Naive thymus-derived CD8-positive, alpha-beta T cell (primary cell): Measurements from ENCODE around the gene MRNIP. TPM values are rescaled to one million over a fixed set of nuclear protein-coding genes. Genes with fewer than 3 reads are reported as not detected.

Source experiments
- ATAC-seq, 2 donors: fragments of 150-1000 bp; cut with Tn5 transposase in 1 of 2; sonication (Bioruptor Pico), chemical (Tn5 transposase) in 1 of 2; 1 replicate in 1 of 2; 2 replicates in 1 of 2; pipeline ENCODE4 v1.10.0; 2021; ENCODE audit warnings: mild to moderate bottlenecking in 2 of 2, moderate library complexity in 2 of 2
- POLR2A ChIA-PET: fragments of 350-600 bp; sonication (Branson Sonifier 250); formaldehyde crosslinking; loops from one replicate; lab custom pipeline; 2021; ENCODE audit warnings: antibody characterized with exemption; lab: Charles Lee
- DNase-seq, 10 donors: peaks; one replicate each; pipeline versions ENCODE4 v3.0.0 to v3.0.0-alpha.2; 2020 to 2022
- H3K27ac Mint-ChIP-seq, 10 donors: one replicate each; pipeline ENCODE4 v1.8.0; 2020 to 2022; ENCODE audit warnings: mild to moderate bottlenecking in 10 of 10, mixed read lengths in 10 of 10, moderate library complexity in 4 of 10, inconsistent platforms in 1 of 10
- H3K27me3 Mint-ChIP-seq, 5 donors: one replicate each; pipeline ENCODE4 v1.8.0; 2021 to 2022; ENCODE audit warnings: mixed read lengths in 5 of 5
- H3K36me3 Mint-ChIP-seq, 3 donors: one replicate each; pipeline ENCODE4 v1.8.0; 2020 to 2022; ENCODE audit warnings: mixed read lengths in 3 of 3, mild to moderate bottlenecking in 2 of 3, inconsistent platforms in 1 of 3
- H3K4me1 Mint-ChIP-seq, 4 donors: one replicate each; pipeline ENCODE4 v1.8.0; 2021 to 2022; ENCODE audit warnings: mixed read lengths in 4 of 4
- H3K4me3 Mint-ChIP-seq, 10 donors: one replicate each; pipeline ENCODE4 v1.8.0; 2020 to 2022; ENCODE audit warnings: mild to moderate bottlenecking in 10 of 10, mixed read lengths in 10 of 10, moderate library complexity in 6 of 10, inconsistent platforms in 1 of 10
- H3K9me3 Mint-ChIP-seq, 9 donors: one replicate each; pipeline ENCODE4 v1.8.0; 2020 to 2022; ENCODE audit warnings: mixed read lengths in 9 of 9, mild to moderate bottlenecking in 3 of 9, inconsistent platforms in 1 of 9, moderate library complexity in 1 of 9
- polyA plus RNA-seq, 3 donors: library from polyadenylated mRNA; unstranded; fragments of 300-500 nt; fragmentation: Illumina TruSeq; gene quantifications; one replicate each; pipeline ENCODE4 v1.2.3, GENCODE V29; 2021
- total RNA-seq, 8 experiments: library from RNA in 2 of 8; stranded (reverse) in 2 of 8; gene quantifications; one replicate each; pipeline ENCODE4 v1.2.3 and lab custom pipeline; 2021 to 2026

The MRNIP gene
- total and polyA plus RNA-seq, 5 experiments from 2014 or later, result 13.6 to 122 (median 18.5) TPM

DNA sequence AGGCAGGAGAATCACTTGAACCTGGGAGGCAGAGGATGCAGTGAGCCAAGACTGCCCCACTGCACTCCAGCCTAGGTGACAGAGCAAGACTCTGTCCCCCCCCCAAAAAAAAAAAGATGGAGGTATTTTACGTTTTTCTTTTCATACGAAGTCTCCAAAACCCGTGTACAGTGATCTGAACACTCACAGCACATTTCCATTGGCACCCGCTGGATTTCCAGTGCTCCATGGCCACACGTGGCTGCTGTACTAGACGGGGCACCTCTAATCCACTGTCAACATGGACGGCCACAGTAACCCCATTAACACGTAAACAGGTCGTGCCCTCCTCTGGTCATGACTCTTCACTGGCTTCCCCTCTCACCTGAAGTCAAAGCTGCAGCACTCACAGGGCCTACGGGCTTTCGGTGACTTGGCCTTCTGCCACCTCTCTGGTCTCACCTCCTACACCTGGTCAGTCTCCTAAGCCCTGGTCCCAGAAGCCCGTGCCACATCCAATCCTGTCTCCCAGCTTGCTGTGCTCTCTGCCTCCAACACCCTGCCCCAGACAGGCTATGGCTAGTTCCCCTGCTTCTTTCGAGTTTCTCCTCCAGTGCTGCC, 27.0 kb upstream of the MRNIP start:
- POLR2A ChIA-PET, result interaction anchor here (0.6 kb wide), 1 partner anchor 191 kb away, joined by 3 read pairs; no protein-coding TSS in a partner anchor
- DNase-seq (no peak), ATAC-seq (no peak)
- H3K4me1 Mint-ChIP-seq, result peaks cover 0 to 7% (median 1%) of the 10 kb centered on the region in 4 donors
- no peak overlapping the region for H3K4me3 Mint-ChIP-seq
- peaks cover 30 to 73% (median 40%) of the 10 kb centered on the region in 3 donors for H3K36me3 Mint-ChIP-seq
- peaks cover 0 to 24% (median 7%) of the 10 kb centered on the region in 9 donors for H3K9me3 Mint-ChIP-seq
- H3K27me3 Mint-ChIP-seq, result no peaks in the 10 kb centered on the region
- H3K27ac Mint-ChIP-seq, result no peak overlapping the region

DNA sequence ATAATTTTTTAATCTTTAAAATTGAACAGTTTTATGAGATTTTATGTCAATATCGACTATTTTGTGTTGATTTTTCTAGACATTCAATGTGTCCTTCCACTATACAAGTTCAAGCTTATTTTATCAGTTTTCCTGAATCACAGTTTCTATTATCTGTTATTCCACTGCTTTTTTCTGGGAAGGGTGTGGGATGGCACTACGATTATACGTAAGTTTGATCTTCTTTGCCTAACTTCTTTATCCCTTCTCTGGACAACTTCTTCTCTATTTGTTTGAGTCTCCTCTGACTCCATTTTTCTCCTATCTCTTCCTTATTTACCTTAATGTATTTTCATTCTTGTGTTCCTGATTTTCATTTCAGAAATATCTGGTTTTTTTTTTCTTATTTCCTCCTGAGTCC, 24.5 kb upstream of the MRNIP start:
- H3K36me3 Mint-ChIP-seq, result peaks cover 30 to 56% (median 31%) of the 10 kb centered on the region in 3 donors

DNA sequence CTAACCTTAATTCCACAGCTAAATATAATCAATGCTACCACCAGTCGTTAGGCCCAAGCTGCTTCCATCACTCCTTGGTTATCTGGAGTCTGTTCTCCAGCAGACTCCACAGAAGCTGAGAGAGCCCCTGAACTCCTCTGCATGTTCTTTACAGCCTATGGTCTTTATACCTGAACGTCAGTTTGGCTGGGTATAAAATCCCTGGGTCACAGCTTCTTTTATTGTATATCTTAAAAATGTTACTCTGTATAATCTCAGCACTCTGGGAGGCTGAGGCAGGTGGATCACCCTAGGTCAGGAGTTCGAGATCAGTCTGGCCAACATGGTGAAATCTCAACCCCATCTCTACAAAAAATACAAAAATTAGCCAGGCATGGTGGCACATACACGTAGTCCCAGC, 23.7 kb upstream of the MRNIP start:
- Mint-ChIP-seq H3K4me1 (peaks cover 0 to 9% (median 1%) of the 10 kb centered on the region in 4 donors), H3K4me3 (no peak overlapping the region), H3K36me3 (peaks cover 27 to 54% (median 28%) of the 10 kb centered on the region in 3 donors), H3K27ac (peak overlapping the region in 1 of 10 donors; percentile 15), H3K27me3 (no peaks in the 10 kb centered on the region), H3K9me3 (peaks cover 0 to 24% (median 7%) of the 10 kb centered on the region in 9 donors)
- ATAC-seq, result no peak
- POLR2A ChIA-PET, result no interaction called here
- DNase-seq, result no peak

More for the DNA sequence above, 24.5 kb upstream of the MRNIP start:
- H3K27ac Mint-ChIP-seq, result no peak overlapping the region
- H3K27me3 Mint-ChIP-seq, result no peaks in the 10 kb centered on the region
- DNase-seq (no peak), ATAC-seq (no peak)
- peaks cover 0 to 6% (median 1%) of the 10 kb centered on the region in 4 donors for H3K4me1 Mint-ChIP-seq
- H3K9me3 Mint-ChIP-seq, result peaks cover 0 to 24% (median 7%) of the 10 kb centered on the region in 9 donors
- POLR2A ChIA-PET, result no interaction called here
- H3K4me3 Mint-ChIP-seq, result no peak overlapping the region

DNA sequence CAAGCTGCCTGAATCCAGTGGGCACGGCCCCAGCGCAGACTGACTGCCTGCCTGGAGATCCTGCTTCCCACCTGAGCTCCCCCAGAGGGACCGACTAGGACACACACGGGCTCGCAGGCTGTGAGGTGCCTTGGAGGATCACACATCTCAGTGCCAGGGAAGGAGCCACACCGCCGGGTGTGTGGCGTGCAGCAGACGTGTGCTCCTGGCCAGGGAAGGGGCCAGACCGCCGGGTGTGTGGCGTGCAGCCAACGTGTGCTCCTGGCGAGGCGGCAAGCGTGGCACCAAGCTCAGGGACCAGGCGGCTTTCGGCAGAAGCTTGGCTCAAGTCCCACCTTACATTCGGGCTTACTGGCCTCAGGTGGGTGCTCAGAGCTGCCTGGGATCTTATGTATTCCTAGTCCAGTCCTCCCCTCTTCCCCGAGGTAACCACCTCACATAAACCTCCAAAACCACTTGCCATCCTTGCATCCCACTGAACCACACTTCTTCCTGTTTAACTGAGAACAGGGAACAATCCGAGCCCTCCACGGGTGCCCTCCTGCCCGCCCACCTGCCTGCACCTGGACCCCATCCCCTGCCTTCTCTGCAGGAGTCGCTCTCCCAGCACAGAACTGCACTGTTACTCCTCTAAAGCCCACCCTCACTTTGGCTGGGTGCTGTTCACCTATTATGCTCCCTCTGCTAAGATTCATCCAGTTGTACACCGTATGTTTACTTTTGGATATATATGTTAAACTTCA, 22.4 kb upstream of the MRNIP start:
- peak overlapping the region in 4 of 10 donors; percentile 13 to 67 (median 30) for H3K27ac Mint-ChIP-seq
- peaks cover 21 to 51% (median 28%) of the 10 kb centered on the region in 3 donors for H3K36me3 Mint-ChIP-seq

DNA sequence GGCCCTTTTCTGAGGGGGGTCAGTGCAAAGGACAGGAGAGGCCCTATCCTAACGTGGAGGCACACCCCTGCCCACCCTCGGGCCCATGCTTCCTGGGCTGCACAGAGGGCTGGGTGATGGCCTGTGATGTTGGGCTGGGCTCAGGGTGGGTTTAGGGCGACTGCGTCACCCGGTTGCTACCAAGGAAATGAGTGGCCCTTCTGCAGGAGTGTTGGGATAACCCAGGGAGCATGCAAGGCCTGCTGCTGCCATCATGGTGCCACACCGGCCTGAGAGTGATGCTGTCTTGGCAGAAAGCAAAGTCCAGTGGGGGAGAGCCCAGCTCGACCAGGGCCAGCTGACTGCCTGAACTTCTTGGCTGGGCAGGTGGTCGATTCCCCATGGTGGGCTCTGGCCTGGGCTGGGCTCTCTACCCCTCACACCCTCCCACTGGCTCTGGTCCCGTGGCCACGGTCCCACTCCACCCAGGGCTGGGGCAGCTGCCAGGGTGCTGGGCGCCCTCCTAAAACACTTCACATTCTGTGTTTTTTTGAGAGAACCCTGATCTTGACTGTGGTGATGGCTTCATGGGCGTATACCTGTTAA, 21.5 kb upstream of the MRNIP start:
- peaks cover 18 to 50% (median 28%) of the 10 kb centered on the region in 3 donors for H3K36me3 Mint-ChIP-seq
- H3K4me3 Mint-ChIP-seq, result no peak overlapping the region
- ATAC-seq (no peak), DNase-seq (no peak)
- H3K27ac Mint-ChIP-seq, result no peak overlapping the region
- POLR2A ChIA-PET, result no interaction called here
- H3K27me3 Mint-ChIP-seq, result no peaks in the 10 kb centered on the region
- H3K4me1 Mint-ChIP-seq, result peaks cover 0 to 4% (median 1%) of the 10 kb centered on the region in 4 donors
- peaks cover 0 to 20% (median 7%) of the 10 kb centered on the region in 9 donors for H3K9me3 Mint-ChIP-seq

More for the DNA sequence above, 22.4 kb upstream of the MRNIP start:
- Mint-ChIP-seq H3K27me3 (no peaks in the 10 kb centered on the region), H3K4me1 (peaks cover 0 to 4% (median 1%) of the 10 kb centered on the region in 4 donors), H3K9me3 (peaks cover 0 to 24% (median 7%) of the 10 kb centered on the region in 9 donors), H3K4me3 (no peak overlapping the region)
- ATAC-seq (no peak), DNase-seq (no peak)
- POLR2A ChIA-PET, result no interaction called here

DNA sequence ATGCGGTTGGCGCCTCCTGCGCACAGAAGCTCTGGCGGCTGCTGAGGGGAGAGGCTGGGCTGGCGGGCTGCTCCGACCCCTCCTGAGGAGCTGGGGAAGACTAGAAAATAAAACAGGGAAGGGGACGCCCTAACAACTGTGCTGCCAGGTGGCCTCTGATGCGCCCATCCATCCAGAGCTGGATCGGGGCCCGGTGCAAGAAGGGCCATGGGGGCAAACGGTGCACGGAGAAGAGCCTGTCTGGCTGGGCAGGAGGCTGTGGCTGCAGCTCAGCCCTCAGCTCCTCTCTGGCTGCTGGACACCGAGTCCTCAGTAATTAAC, 21.0 kb upstream of the MRNIP start:
- no peaks in the 10 kb centered on the region for H3K27me3 Mint-ChIP-seq
- no peak overlapping the region for H3K4me3 Mint-ChIP-seq
- peaks cover 0 to 3% (median 1%) of the 10 kb centered on the region in 4 donors for H3K4me1 Mint-ChIP-seq
- peaks cover 14 to 47% (median 24%) of the 10 kb centered on the region in 3 donors for H3K36me3 Mint-ChIP-seq
- no peak overlapping the region for H3K27ac Mint-ChIP-seq
- peaks cover 0 to 19% (median 7%) of the 10 kb centered on the region in 9 donors for H3K9me3 Mint-ChIP-seq
- ATAC-seq, result no peak
- POLR2A ChIA-PET, result no interaction called here
- no peak for DNase-seq

DNA sequence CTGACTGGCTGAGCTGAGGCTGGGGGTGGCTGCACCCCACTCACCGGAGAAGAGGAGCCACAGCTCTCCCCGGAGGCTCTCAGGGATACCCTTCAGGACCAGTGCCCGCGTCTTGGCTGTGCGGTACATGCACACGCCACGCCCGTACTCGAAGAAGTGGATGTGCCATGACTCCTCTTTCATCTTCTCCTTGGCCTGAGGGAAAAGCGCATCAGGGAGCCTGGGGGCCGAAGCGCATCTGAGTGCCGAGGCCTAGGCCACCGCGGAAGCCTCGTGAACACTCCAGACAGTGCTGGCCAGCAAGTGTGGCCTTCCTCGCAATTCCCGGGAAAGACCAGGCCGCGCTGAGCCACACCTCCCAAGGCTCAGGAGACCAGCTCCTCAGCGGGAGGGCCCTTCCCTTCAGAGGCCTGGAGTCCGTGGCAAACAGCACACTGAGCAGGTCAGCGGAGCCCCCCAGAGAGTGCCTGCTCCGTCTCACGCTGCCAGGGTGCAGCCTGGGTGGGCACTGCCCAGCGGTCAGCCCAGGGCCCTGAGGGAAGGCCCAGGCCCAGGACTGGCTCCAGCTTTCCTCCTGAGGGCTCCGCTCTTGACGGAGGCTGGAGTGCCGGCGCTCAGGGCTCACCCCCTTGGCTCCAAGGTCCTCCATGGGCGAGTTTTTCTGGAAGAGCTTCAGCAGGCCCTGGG, 20.5 kb upstream of the MRNIP start:
- no peak for ATAC-seq
- peaks cover 9 to 44% (median 19%) of the 10 kb centered on the region in 3 donors for H3K36me3 Mint-ChIP-seq
- no peaks in the 10 kb centered on the region for H3K27me3 Mint-ChIP-seq
- no peak for DNase-seq
- H3K27ac Mint-ChIP-seq, result no peak overlapping the region
- H3K4me1 Mint-ChIP-seq, result peaks cover 0 to 3% (median 1%) of the 10 kb centered on the region in 4 donors
- POLR2A ChIA-PET, result no interaction called here
- H3K4me3 Mint-ChIP-seq, result no peak overlapping the region
- H3K9me3 Mint-ChIP-seq, result peaks cover 0 to 16% (median 6%) of the 10 kb centered on the region in 9 donors

DNA sequence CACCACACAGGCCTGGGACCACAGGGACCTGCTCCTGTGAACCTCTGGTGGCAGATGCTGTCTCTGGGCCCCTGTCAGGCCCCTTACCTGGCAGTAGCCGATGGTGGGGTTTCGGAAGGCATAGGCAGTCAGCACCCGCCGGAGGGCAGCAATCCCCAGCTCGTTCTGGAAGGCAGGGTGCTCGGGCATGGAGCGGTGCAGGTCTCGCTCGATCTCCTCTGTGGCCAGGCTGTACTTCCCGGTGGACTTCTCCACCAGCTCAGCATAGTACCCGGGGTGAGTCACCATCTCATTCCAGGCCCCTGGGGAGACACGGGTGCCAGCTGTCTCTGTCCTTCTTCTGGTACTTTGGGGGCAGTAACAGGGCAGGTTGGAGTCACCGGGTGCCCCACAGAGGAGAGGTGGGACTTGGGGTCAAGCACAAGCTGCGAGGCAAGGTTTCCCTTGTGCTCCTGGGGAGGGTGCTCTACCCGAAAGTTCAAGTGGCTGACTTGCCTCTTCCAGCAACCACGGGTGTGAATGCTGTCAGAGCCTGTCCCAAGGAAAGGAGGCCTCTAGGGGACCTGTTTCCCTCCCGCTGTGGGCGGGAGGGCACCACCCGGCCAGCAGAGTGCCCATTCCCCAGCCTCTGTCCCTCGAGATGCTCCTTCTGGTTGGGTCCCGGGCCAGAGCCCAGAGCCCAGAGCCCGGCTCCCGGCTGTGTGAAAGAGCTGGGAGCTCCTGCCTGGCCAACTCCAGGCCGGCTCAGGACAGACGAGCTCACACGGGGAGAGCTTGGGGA, 19.8 kb upstream of the MRNIP start:
- H3K9me3 Mint-ChIP-seq, result peaks cover 0 to 9% (median 3%) of the 10 kb centered on the region in 9 donors
- H3K27ac Mint-ChIP-seq, result peak overlapping the region in 1 of 10 donors; percentile 15
- ATAC-seq (no peak), DNase-seq (no peak)
- POLR2A ChIA-PET, result no interaction called here
- H3K4me1 Mint-ChIP-seq, result peaks cover 0 to 3% (median 1%) of the 10 kb centered on the region in 4 donors
- no peak overlapping the region for H3K4me3 Mint-ChIP-seq
- H3K27me3 Mint-ChIP-seq, result no peaks in the 10 kb centered on the region
- H3K36me3 Mint-ChIP-seq, result peaks cover 4 to 40% (median 12%) of the 10 kb centered on the region in 3 donors

DNA sequence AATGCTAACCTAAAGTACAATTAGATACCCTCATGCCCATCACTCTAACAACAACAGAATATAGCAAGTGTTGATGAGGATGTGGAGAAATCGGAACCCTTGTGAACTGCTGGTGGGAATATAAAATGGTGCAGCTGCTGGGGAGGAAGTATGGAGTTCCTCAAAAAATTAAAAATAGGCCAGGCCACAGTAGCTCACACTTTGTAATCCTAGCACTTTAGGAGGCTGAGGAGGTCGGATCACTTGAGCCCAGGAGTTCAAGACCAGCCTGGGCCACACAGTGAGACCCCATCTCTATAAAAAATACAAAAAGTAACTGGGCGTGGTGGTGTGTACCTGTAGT, 18.0 kb upstream of the MRNIP start:
- Mint-ChIP-seq H3K9me3 (peaks cover 0 to under 1% (median 0%) of the 10 kb centered on the region in 9 donors), H3K4me3 (no peak overlapping the region), H3K4me1 (peaks cover 0 to 3% (median 1%) of the 10 kb centered on the region in 4 donors), H3K36me3 (peaks cover 0 to 41% (median 5%) of the 10 kb centered on the region in 3 donors), H3K27me3 (no peaks in the 10 kb centered on the region), H3K27ac (peak overlapping the region in 1 of 10 donors; percentile 22)
- no peak for DNase-seq
- POLR2A ChIA-PET, result no interaction called here
- no peak for ATAC-seq

DNA sequence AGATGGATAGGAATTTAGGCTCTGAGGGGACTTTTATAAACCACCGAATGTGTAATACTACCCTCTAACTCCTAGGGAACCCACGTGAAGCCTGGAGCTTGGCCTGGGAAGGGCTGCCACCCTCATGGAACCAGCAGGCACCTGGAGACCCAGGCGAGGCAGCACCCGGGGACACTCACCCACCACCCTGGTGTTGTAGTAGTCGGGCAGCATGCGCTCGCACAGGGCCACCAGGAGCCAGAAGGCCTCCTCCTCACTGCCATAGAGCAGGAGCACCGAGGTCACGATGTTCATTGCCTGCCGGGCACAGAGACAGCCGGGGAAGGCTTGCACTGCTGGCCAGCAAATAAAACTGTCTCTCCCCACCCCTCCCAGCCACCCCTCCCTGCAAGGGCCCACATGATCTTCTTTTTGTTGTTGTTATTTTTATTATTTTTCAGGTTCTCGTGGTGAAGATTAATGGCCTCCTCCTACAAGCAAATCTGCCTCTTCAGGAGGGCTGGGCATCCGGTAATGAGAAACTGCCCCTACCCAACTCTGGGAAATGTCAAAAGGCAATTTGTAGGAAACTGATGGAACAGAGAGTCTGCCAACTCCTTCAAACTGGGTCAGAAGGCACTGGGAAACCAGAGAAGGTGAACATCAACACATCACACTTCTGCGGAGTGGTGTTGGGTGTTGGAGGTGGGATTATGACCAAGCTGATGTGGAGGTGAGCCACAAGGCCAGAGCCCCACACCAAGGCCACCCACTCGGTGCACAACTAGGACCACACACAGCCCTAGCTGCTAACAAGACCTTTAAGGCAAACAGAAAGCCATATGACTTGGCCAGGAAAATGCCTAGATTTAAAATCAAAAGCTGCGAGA, 17.4 kb upstream of the MRNIP start:
- DNase-seq, result no peak
- ATAC-seq, result no peak
- Mint-ChIP-seq H3K27ac (peak overlapping the region in 1 of 10 donors; percentile 22), H3K4me1 (peaks cover 0 to 3% (median 0%) of the 10 kb centered on the region in 4 donors), H3K9me3 (no peaks in the 10 kb centered on the region), H3K36me3 (peaks cover 0 to 41% (median 9%) of the 10 kb centered on the region in 3 donors), H3K4me3 (no peak overlapping the region), H3K27me3 (no peaks in the 10 kb centered on the region)
- POLR2A ChIA-PET, result no interaction called here

DNA sequence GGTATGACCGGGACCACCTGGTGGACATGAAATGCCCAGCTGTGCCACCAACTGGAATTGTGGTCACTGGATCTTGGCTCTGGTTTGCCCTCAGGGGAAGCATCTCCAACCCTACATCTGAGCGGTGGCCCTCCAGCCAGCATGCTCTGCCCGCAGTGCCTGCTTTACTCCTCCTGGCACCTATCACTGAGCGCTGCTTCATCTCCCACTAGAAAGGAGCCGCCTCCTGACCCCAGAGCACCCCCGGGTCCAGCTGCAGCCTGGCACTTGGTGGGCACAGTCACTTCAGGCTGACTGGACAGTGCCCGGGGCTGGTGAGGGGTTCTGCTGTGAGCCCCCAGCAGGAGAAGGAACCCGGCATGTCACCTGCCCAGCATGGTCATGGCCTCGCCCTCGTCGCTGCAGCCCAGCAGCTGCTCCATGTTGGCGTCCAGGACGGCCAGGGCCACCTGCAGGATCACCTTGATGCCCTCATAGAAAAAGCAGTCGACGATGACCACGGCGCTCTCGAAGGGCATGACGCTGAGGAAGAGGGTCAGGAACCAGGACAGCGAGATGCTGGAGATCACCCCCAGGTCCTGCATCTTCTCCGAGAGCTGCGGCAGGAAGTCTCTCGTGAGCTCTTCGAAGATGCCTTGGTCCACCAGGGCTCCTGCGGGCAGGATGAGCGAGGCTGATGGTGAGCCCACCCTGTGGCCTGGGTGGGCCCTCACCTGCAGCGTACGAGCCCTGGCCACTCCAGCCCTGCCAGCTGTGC, 16.1 kb upstream of the MRNIP start:
- ATAC-seq (no peak), DNase-seq (no peak)
- Mint-ChIP-seq H3K4me1 (peaks cover 0 to 3% (median 0%) of the 10 kb centered on the region in 4 donors), H3K36me3 (peaks cover 0 to 45% (median 13%) of the 10 kb centered on the region in 3 donors), H3K4me3 (no peak overlapping the region), H3K27ac (no peak overlapping the region), H3K27me3 (no peaks in the 10 kb centered on the region), H3K9me3 (no peaks in the 10 kb centered on the region)
- POLR2A ChIA-PET, result interaction anchor here (0.6 kb wide), 1 partner anchor 30 kb away, joined by 3 read pairs; no protein-coding TSS in a partner anchor
